ENCODE measurements around the gene MAP4K2.
A peak's percentile ranks its signal among the peaks of the same experiment; 100 is the strongest.

MAP4K2 gene

GRCh38 chr11:64742087-64742888 lies 60.7 kb downstream of the MAP4K2 start:
- no peak for DNase-seq (ENCODE audit: low read depth)
- H3K4me3 ChIP-seq (ENCODE audit: low read depth, low read length) = peak overlapping the region; percentile 22
- in situ Hi-C loops (cut with HindIII; ENCODE audit: low sequenced_read_pairs) = no loop called here
- TF ChIP-seq CTCF (IDR thresholded peaks at IDR 0.05; ENCODE audit: low read depth, low read length, missing control alignments) = no peak

- H3K4me3 ChIP-seq (ENCODE audit: low read depth, low read length) = no peak overlapping the region
- in situ Hi-C loops (cut with HindIII; ENCODE audit: low sequenced_read_pairs) = no loop called here
- TF ChIP-seq CTCF (IDR thresholded peaks at IDR 0.05; ENCODE audit: low read depth, low read length, missing control alignments) = no peak
- no peak for DNase-seq (ENCODE audit: low read depth)
Measured at GRCh38 chr11:64741375-64742086, 61.5 kb downstream of the MAP4K2 start.

- no peak for DNase-seq (ENCODE audit: low read depth)
- in situ Hi-C loops (cut with HindIII; ENCODE audit: low sequenced_read_pairs) = no loop called here
- TF ChIP-seq CTCF (IDR thresholded peaks at IDR 0.05; ENCODE audit: low read depth, low read length, missing control alignments) = no peak
- H3K4me3 ChIP-seq (ENCODE audit: low read depth, low read length) = no peak overlapping the region
Measured at GRCh38 chr11:64739871-64740270, 63.1 kb downstream of the MAP4K2 start.

GRCh38 chr11:64736654-64737053 lies 66.4 kb downstream of the MAP4K2 start:
- DNase-seq (ENCODE audit: low read depth) = no peak
- no peak for TF ChIP-seq CTCF (IDR thresholded peaks at IDR 0.05; ENCODE audit: low read depth, low read length, missing control alignments)
- in situ Hi-C loops (cut with HindIII; ENCODE audit: low sequenced_read_pairs) = no loop called here
- H3K4me3 ChIP-seq (ENCODE audit: low read depth, low read length) = no peak overlapping the region

GRCh38 chr11:64735725-64736259 lies 67.2 kb downstream of the MAP4K2 start:
- DNase-seq (ENCODE audit: low read depth) = no peak

More at GRCh38 chr11:64735725-64736259, 67.2 kb downstream of the MAP4K2 start:
- no peak overlapping the region for H3K4me3 ChIP-seq (ENCODE audit: low read depth, low read length)
- in situ Hi-C loops (cut with HindIII; ENCODE audit: low sequenced_read_pairs) = no loop called here
- no peak for TF ChIP-seq CTCF (IDR thresholded peaks at IDR 0.05; ENCODE audit: low read depth, low read length, missing control alignments)
